HEK293T (cell line): ENCODE results near the gene UHRF1.

Source experiments
- LEF1 ChIP-seq: fragments of 450-650 bp; IDR thresholded peaks from 2 replicates; pipeline ENCODE4 v1.6.1; 2017; ENCODE audit warnings: mild to moderate bottlenecking, borderline replicate concordance
- PKNOX1 ChIP-seq: fragments of 450-650 bp; IDR thresholded peaks from 2 replicates; pipeline ENCODE4 v1.6.1; 2016
- SP1 ChIP-seq: fragments of 450-650 bp; IDR thresholded peaks from 2 replicates; pipeline ENCODE4 v1.6.1; 2017
- SUZ12 ChIP-seq: fragments of 450-650 bp; IDR thresholded peaks from 2 replicates; pipeline ENCODE4 v1.6.1; 2016; ENCODE audit warnings: mild to moderate bottlenecking

- TF ChIP-seq SP1 (no peak), LEF1 (no peak), PKNOX1 (no peak), SUZ12 (no peak)
These were observed 97.5 kb downstream of the UHRF1 start for GRCh38 chr19:5006821-5007220.
